ENCODE measurements around the gene BFSP1. TPM values are rescaled to one million over a fixed set of nuclear protein-coding genes. Genes with fewer than 3 reads are reported as not detected.

The BFSP1 gene
- total and polyA plus RNA-seq, 2 experiments from 2014 or later: 2.0 to 2.3 TPM

GRCh38 chr20:17466641-17467040, 64.5 kb downstream of the BFSP1 start:
- H3K36me3 ChIP-seq (replicated peaks; ENCODE audit: insufficient read depth, low read depth): no peaks in the 10 kb centered on the region
- H3K4me2 ChIP-seq: no peak overlapping the region
- H3K9me2 ChIP-seq (replicated peaks; ENCODE audit: insufficient read depth): no peaks in the 10 kb centered on the region
- H3K79me2 ChIP-seq: no peaks in the 10 kb centered on the region
- TF ChIP-seq EZH2phosphoT487 (IDR thresholded peaks at IDR 0.05; ENCODE audit: low read depth, severe bottlenecking, unreplicated experiment) (no peak), CTCF (IDR thresholded peaks at IDR 0.05; ENCODE audit: poor library complexity) (no peak), EZH2 (IDR thresholded peaks at IDR 0.05; ENCODE audit: borderline replicate concordance) (no peak)
- no peak for DNase-seq (ENCODE audit: low spot score)
- H2AFZ ChIP-seq: no peak overlapping the region
- H3K9me3 ChIP-seq (ENCODE audit: low read depth): no peaks in the 10 kb centered on the region
- H3K27ac ChIP-seq: no peak overlapping the region
- 87% methylated on average over 7 of the region's 7 CpGs for WGBS (ENCODE audit: low lambda C conversion rate, missing lambda C conversion rate)
- H3K4me1 ChIP-seq (ENCODE audit: insufficient read depth): no peaks in the 10 kb centered on the region
- H4K20me1 ChIP-seq (ENCODE audit: insufficient read depth, poor library complexity, severe bottlenecking): no peaks in the 10 kb centered on the region
- no peaks in the 10 kb centered on the region for H3K27me3 ChIP-seq
- H3K4me3 ChIP-seq: no peak overlapping the region

- H3K27me3 ChIP-seq: no peaks in the 10 kb centered on the region
- no peak overlapping the region for H3K4me2 ChIP-seq
- H4K20me1 ChIP-seq (ENCODE audit: insufficient read depth, poor library complexity, severe bottlenecking): no peaks in the 10 kb centered on the region
- WGBS (ENCODE audit: low lambda C conversion rate, missing lambda C conversion rate): 96% methylated on average over 10 of the region's 10 CpGs
- no peaks in the 10 kb centered on the region for H3K4me1 ChIP-seq (ENCODE audit: insufficient read depth)
- no peak overlapping the region for H3K27ac ChIP-seq
- DNase-seq (ENCODE audit: low spot score): no peak
- TF ChIP-seq EZH2phosphoT487 (IDR thresholded peaks at IDR 0.05; ENCODE audit: low read depth, severe bottlenecking, unreplicated experiment) (no peak), EZH2 (IDR thresholded peaks at IDR 0.05; ENCODE audit: borderline replicate concordance) (no peak), CTCF (IDR thresholded peaks at IDR 0.05; ENCODE audit: poor library complexity) (no peak)
- no peak overlapping the region for H2AFZ ChIP-seq
- H3K79me2 ChIP-seq: no peaks in the 10 kb centered on the region
- no peaks in the 10 kb centered on the region for H3K36me3 ChIP-seq (replicated peaks; ENCODE audit: insufficient read depth, low read depth)
- no peaks in the 10 kb centered on the region for H3K9me3 ChIP-seq (ENCODE audit: low read depth)
- no peak overlapping the region for H3K4me3 ChIP-seq
- no peaks in the 10 kb centered on the region for H3K9me2 ChIP-seq (replicated peaks; ENCODE audit: insufficient read depth)
Measured at GRCh38 chr20:17465236-17465635, 65.9 kb downstream of the BFSP1 start.

GRCh38 chr20:17463711-17464110, 67.5 kb downstream of the BFSP1 start:
- Histone ChIP-seq H3K27ac (no peak overlapping the region), H4K20me1 (ENCODE audit: insufficient read depth, poor library complexity, severe bottlenecking) (no peaks in the 10 kb centered on the region), H3K27me3 (no peaks in the 10 kb centered on the region), H3K79me2 (no peaks in the 10 kb centered on the region), H3K9me2 (replicated peaks; ENCODE audit: insufficient read depth) (no peaks in the 10 kb centered on the region), H3K36me3 (replicated peaks; ENCODE audit: insufficient read depth, low read depth) (no peaks in the 10 kb centered on the region), H3K9me3 (ENCODE audit: low read depth) (no peaks in the 10 kb centered on the region), H3K4me3 (no peak overlapping the region), H3K4me1 (ENCODE audit: insufficient read depth) (no peaks in the 10 kb centered on the region), H2AFZ (no peak overlapping the region), H3K4me2 (no peak overlapping the region)
- no peak for DNase-seq (ENCODE audit: low spot score)
- TF ChIP-seq CTCF (IDR thresholded peaks at IDR 0.05; ENCODE audit: poor library complexity) (no peak), EZH2phosphoT487 (IDR thresholded peaks at IDR 0.05; ENCODE audit: low read depth, severe bottlenecking, unreplicated experiment) (no peak), EZH2 (IDR thresholded peaks at IDR 0.05; ENCODE audit: borderline replicate concordance) (no peak)
- 72% methylated on average over 1 of the region's 1 CpG for WGBS (ENCODE audit: low lambda C conversion rate, missing lambda C conversion rate)

- no peaks in the 10 kb centered on the region for H3K9me3 ChIP-seq (ENCODE audit: low read depth)
- H3K27ac ChIP-seq: no peak overlapping the region
- H4K20me1 ChIP-seq (ENCODE audit: insufficient read depth, poor library complexity, severe bottlenecking): no peaks in the 10 kb centered on the region
- H3K9me2 ChIP-seq (replicated peaks; ENCODE audit: insufficient read depth): no peaks in the 10 kb centered on the region
- no peak overlapping the region for H3K4me2 ChIP-seq
- 76% methylated on average over 3 of the region's 3 CpGs for WGBS (ENCODE audit: low lambda C conversion rate, missing lambda C conversion rate)
- no peaks in the 10 kb centered on the region for H3K79me2 ChIP-seq
- no peak overlapping the region for H2AFZ ChIP-seq
- no peaks in the 10 kb centered on the region for H3K36me3 ChIP-seq (replicated peaks; ENCODE audit: insufficient read depth, low read depth)
- H3K4me1 ChIP-seq (ENCODE audit: insufficient read depth): no peaks in the 10 kb centered on the region
- DNase-seq (ENCODE audit: low spot score): no peak
- H3K27me3 ChIP-seq: no peaks in the 10 kb centered on the region
- H3K4me3 ChIP-seq: no peak overlapping the region
- no peak for TF ChIP-seq CTCF (IDR thresholded peaks at IDR 0.05; ENCODE audit: poor library complexity)
Measured at GRCh38 chr20:17461941-17462340, 69.2 kb downstream of the BFSP1 start.

All from hepatocyte (in vitro differentiated cells).